ENCODE measurements around the gene CRHR2.

Gene CRHR2

DNA sequence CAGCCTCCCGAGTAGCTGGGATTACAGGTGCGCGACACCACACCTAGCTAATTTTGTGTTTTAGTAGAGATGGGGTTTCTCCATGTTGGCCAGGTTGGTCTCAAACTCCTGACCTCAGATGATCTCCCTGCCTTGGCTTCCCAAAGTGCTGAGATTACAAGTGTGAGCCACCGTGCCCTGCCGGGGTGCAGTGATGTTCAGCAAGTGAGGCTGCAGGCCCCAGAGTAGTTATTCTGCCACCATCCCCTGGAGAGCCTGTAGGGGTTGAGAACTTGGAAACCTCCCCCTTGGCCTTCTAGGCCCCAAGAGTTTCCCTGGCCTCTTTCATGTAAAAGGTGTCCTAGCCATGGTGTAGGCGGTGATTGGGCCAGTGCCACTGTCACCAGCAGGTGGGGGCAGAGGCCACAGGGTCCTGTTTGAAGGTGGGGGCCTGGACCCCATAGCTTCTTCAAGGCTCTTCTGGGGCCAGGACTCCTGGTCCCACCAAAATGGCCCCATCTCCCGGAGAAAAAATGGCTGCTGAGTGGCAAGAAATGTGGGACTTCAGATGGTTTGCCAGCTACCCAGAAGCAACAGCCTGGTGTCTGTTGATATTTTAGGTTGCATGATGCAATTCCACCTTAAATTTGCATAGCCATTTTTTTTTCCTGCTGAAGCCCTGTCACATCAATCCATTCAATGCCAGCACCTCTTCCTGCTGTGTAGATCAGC, 44.2 kb upstream of the CRHR2 start:
- TF ChIP-seq TCF12 (IDR thresholded peaks at IDR 0.05; ENCODE audit: low read depth) (no peak), EGR1 (IDR thresholded peaks at IDR 0.05) (no peak), FOXM1 (IDR thresholded peaks at IDR 0.05; ENCODE audit: borderline replicate concordance, low read depth) (no peak), YY1 (IDR thresholded peaks at IDR 0.05; ENCODE audit: low read depth) (no peak), TEAD4 (IDR thresholded peaks at IDR 0.05) (no peak), TAF1 (IDR thresholded peaks at IDR 0.05; ENCODE audit: low read depth) (no peak), EP300 (IDR thresholded peaks at IDR 0.05; ENCODE audit: borderline replicate concordance) (no peak), CREB1 (IDR thresholded peaks at IDR 0.05; ENCODE audit: low read depth) (no peak), RAD21 (IDR thresholded peaks at IDR 0.05; ENCODE audit: low read depth) (no peak), NFIC (IDR thresholded peaks at IDR 0.05) (no peak), ZBTB7A (IDR thresholded peaks at IDR 0.05; ENCODE audit: low read depth) (no peak), CEBPB (IDR thresholded peaks at IDR 0.05) (no peak)
- TF ChIP-seq, protein P1, sequence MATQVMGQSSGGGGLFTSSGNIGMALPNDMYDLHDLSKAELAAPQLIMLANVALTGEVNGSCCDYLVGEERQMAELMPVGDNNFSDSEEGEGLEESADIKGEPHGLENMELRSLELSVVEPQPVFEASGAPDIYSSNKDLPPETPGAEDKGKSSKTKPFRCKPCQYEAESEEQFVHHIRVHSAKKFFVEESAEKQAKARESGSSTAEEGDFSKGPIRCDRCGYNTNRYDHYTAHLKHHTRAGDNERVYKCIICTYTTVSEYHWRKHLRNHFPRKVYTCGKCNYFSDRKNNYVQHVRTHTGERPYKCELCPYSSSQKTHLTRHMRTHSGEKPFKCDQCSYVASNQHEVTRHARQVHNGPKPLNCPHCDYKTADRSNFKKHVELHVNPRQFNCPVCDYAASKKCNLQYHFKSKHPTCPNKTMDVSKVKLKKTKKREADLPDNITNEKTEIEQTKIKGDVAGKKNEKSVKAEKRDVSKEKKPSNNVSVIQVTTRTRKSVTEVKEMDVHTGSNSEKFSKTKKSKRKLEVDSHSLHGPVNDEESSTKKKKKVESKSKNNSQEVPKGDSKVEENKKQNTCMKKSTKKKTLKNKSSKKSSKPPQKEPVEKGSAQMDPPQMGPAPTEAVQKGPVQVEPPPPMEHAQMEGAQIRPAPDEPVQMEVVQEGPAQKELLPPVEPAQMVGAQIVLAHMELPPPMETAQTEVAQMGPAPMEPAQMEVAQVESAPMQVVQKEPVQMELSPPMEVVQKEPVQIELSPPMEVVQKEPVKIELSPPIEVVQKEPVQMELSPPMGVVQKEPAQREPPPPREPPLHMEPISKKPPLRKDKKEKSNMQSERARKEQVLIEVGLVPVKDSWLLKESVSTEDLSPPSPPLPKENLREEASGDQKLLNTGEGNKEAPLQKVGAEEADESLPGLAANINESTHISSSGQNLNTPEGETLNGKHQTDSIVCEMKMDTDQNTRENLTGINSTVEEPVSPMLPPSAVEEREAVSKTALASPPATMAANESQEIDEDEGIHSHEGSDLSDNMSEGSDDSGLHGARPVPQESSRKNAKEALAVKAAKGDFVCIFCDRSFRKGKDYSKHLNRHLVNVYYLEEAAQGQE (IDR thresholded peaks at IDR 0.05; ENCODE audit: low read depth) = no peak
- TF ChIP-seq, protein P2, sequence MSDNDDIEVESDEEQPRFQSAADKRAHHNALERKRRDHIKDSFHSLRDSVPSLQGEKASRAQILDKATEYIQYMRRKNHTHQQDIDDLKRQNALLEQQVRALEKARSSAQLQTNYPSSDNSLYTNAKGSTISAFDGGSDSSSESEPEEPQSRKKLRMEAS (IDR thresholded peaks at IDR 0.05) = no peak
- TF ChIP-seq, protein P3, sequence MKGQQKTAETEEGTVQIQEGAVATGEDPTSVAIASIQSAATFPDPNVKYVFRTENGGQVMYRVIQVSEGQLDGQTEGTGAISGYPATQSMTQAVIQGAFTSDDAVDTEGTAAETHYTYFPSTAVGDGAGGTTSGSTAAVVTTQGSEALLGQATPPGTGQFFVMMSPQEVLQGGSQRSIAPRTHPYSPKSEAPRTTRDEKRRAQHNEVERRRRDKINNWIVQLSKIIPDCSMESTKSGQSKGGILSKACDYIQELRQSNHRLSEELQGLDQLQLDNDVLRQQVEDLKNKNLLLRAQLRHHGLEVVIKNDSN (IDR thresholded peaks at IDR 0.05) = no peak

DNA sequence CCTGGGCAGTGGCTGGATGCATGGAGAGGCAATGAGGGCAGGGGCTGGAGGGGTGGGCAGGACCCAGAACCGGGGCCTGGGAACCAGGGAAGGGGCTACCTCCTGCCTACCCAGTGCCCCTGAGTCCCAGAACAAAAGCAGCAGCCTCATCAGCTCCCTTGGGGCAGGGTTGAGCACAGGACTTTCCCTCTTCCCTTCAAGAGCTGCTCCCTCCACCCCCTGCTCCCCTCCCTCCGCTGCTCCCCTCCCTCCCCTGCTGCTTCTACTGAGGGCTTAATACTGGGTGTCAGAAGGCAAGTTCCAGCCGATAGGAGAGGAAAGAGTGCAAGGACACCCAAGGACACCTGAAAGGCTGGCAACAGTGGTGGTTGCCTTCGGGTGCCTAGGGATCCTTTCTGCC, 41.5 kb upstream of the CRHR2 start:
- TF ChIP-seq, protein P3 (IDR thresholded peaks at IDR 0.05) = no peak
- TF ChIP-seq NFIC (IDR thresholded peaks at IDR 0.05) (no peak), RAD21 (IDR thresholded peaks at IDR 0.05; ENCODE audit: low read depth) (no peak), TAF1 (IDR thresholded peaks at IDR 0.05; ENCODE audit: low read depth) (no peak), CEBPB (IDR thresholded peaks at IDR 0.05) (no peak), ZBTB7A (IDR thresholded peaks at IDR 0.05; ENCODE audit: low read depth) (no peak), EGR1 (IDR thresholded peaks at IDR 0.05) (no peak), TCF12 (IDR thresholded peaks at IDR 0.05; ENCODE audit: low read depth) (no peak), CREB1 (IDR thresholded peaks at IDR 0.05; ENCODE audit: low read depth) (no peak), EP300 (IDR thresholded peaks at IDR 0.05; ENCODE audit: borderline replicate concordance) (no peak), TEAD4 (IDR thresholded peaks at IDR 0.05) (no peak), FOXM1 (IDR thresholded peaks at IDR 0.05; ENCODE audit: borderline replicate concordance, low read depth) (no peak)
- TF ChIP-seq, protein P1 (IDR thresholded peaks at IDR 0.05; ENCODE audit: low read depth) = no peak
- TF ChIP-seq, protein P2 (IDR thresholded peaks at IDR 0.05) = no peak

DNA sequence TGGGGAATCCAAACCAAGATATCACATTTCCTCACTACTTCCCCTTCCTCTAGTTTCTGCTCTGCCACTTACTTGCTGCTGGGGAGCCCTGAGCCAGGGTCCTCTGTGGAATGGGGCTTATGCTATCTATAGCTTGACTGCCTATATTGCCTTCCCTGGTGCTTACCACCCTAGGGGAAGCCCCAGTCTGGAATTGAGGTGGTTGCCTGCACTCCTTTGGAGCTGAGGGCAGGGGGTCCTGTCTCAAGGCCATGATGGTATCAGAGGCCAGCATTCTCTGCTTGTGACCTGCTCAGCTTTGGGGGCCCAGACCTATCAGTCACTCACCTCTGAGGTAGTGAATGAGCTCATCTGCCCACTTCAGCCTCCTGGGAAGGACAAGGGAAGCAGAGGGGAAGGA, 40.4 kb upstream of the CRHR2 start:
- TF ChIP-seq TCF12 (IDR thresholded peaks at IDR 0.05; ENCODE audit: low read depth) (no peak), RAD21 (IDR thresholded peaks at IDR 0.05; ENCODE audit: low read depth) (no peak), ZBTB7A (IDR thresholded peaks at IDR 0.05; ENCODE audit: low read depth) (no peak), CEBPB (IDR thresholded peaks at IDR 0.05) (no peak), EGR1 (IDR thresholded peaks at IDR 0.05) (no peak), EP300 (IDR thresholded peaks at IDR 0.05; ENCODE audit: borderline replicate concordance) (no peak), FOXM1 (IDR thresholded peaks at IDR 0.05; ENCODE audit: borderline replicate concordance, low read depth) (no peak), NFIC (IDR thresholded peaks at IDR 0.05) (no peak)
- TF ChIP-seq, protein P3 (IDR thresholded peaks at IDR 0.05) = no peak

DNA sequence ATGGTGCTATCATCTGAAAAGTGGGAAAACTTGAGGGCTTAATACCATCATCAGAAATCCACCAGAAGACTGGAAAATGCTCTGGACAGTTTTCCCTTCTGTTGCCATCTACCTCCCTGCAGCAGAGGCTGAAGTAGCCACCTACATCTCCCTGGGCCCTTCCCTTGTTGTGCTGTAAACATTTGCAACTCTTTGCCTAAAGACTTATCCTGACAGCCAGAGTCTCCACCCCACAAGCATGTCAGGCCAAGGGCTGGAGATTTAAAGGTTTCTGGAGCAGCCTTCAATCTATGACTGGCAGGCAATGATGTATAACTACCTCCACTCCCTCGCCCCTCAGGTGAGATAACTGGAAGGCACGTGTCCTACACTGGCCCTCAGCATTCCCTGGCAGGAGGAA, 39.9 kb upstream of the CRHR2 start:
- TF ChIP-seq TEAD4 (IDR thresholded peaks at IDR 0.05) = no peak
- TF ChIP-seq, protein P2 (IDR thresholded peaks at IDR 0.05) = no peak
- TF ChIP-seq CREB1 (IDR thresholded peaks at IDR 0.05; ENCODE audit: low read depth) = no peak
- no peak for TF ChIP-seq TCF12 (IDR thresholded peaks at IDR 0.05; ENCODE audit: low read depth)
- no peak for TF ChIP-seq EP300 (IDR thresholded peaks at IDR 0.05; ENCODE audit: borderline replicate concordance)
- no peak for TF ChIP-seq NFIC (IDR thresholded peaks at IDR 0.05)
- no peak for TF ChIP-seq RAD21 (IDR thresholded peaks at IDR 0.05; ENCODE audit: low read depth)
- TF ChIP-seq ZBTB7A (IDR thresholded peaks at IDR 0.05; ENCODE audit: low read depth) = no peak
- TF ChIP-seq TAF1 (IDR thresholded peaks at IDR 0.05; ENCODE audit: low read depth) = no peak
- TF ChIP-seq, protein P1 (IDR thresholded peaks at IDR 0.05; ENCODE audit: low read depth) = no peak
- TF ChIP-seq CEBPB (IDR thresholded peaks at IDR 0.05) = no peak
